Heart left ventricle (tissue), 13 donors: ENCODE data around the gene ABCD1.

Experiments used
- POLR2A ChIP-seq, 2 donors: fragments of 450-650 bp; IDR thresholded peaks; one replicate each; pipeline ENCODE4 v1.6.1; 2017; ENCODE audit warnings: antibody characterized with exemption in 2 of 2, mild to moderate bottlenecking in 2 of 2, moderate library complexity in 2 of 2
- TF ChIP-seq, protein P1 (sequence below), 12 donors: fragments of 200-600 bp; sonication (generic) in 4 of 12; IDR thresholded peaks; one replicate each; pipeline versions ENCODE4 v1.5.0 to v1.8.0; 2018 to 2022; ENCODE audit warnings: antibody characterized with exemption in 12 of 12, mild to moderate bottlenecking in 5 of 12
- donor health status: ischemic (EF 13 %, LVEDD 7.1; RV severe dilation, severe dysfunction).
- donor health status: DM: no; HTN: yes; CAD: no.
- donor health status: DM: no; HTN: no; CAD: no.
- donor health status: ischemic (EF 25% LVEDD 6.9; RV normal size, moderate dysfunction).
- donor health status: ischemic (EF 25% LVEDD 5.7; RV mildly dilated, moderate dysfunction).
- donor health status: ischemic (EF 35%, LVEDD 5.7; RV mildly dilated, moderate dysfunction).
- donor health status: nonischemic (EF 11% LVEDD 7.7; RV severe dilation, severe dysfunction).
- donor health status: DM: yes; HTN: yes; CAD: no.
- donor health status: PGD.
- donor health status: ischemic (EF 29% LVEDD 5.4; RV normal size, mild dysfunction).
- donor health status: nonischemic (EF 23%, LVEDD 6.1; RV moderate dilation, normal function).

DNA sequence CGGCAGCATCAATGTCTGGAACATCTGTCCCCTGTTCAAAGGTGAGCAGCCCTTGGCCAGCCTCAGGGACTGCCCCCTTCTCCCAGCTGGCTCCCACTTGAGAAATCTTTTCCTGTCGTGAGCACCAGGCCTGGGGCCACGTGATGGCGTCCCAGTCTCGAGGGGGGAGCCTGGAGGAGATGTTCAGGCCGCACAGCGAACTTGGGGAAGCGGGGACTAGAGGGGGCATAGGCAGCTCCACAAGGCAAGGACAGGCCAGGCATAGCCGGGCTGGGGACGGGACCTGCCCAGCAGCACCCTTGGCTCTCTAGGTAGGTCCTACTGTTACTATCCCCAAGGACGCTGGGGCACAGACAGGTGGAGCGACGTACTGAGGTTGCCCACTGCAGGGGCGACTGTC lies 34.2 kb upstream of the ABCD1 start:
- TF ChIP-seq, protein P1, sequence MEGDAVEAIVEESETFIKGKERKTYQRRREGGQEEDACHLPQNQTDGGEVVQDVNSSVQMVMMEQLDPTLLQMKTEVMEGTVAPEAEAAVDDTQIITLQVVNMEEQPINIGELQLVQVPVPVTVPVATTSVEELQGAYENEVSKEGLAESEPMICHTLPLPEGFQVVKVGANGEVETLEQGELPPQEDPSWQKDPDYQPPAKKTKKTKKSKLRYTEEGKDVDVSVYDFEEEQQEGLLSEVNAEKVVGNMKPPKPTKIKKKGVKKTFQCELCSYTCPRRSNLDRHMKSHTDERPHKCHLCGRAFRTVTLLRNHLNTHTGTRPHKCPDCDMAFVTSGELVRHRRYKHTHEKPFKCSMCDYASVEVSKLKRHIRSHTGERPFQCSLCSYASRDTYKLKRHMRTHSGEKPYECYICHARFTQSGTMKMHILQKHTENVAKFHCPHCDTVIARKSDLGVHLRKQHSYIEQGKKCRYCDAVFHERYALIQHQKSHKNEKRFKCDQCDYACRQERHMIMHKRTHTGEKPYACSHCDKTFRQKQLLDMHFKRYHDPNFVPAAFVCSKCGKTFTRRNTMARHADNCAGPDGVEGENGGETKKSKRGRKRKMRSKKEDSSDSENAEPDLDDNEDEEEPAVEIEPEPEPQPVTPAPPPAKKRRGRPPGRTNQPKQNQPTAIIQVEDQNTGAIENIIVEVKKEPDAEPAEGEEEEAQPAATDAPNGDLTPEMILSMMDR (IDR thresholded peaks at IDR 0.05) = no peak
- no peak for TF ChIP-seq POLR2A (IDR thresholded peaks at IDR 0.05)
